Measurements from ENCODE around the gene ITGA2. TPM values are rescaled to one million over a fixed set of nuclear protein-coding genes. Genes with fewer than 3 reads are reported as not detected.

ITGA2 gene
- total RNA-seq, 1 experiment from 2014 or later: 11.6 TPM

GRCh38 chr5:53055365-53055764 is 66.2 kb downstream of the ITGA2 start:
- no peak for DNase-seq (ENCODE audit: low spot score)

DNA sequence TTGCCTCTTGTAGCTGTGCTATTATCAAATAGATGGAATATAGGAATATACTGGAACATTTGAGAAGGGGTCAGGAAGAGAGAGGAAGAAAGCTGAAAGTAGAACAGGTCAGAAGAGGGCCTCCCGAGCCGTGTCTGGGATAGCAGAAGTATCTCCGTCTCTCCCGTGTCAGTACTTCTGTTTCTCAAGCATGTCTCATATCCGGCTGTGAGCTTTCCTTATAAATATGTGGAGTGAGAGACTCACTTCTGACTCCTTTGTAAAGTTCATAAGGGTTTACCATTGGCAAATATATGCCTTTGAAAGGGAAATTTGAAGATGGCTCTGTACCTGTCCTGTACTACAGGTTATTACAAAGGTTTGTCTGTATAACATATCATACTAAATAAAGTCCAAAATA is 70.1 kb downstream of the ITGA2 start:
- no peak for DNase-seq (ENCODE audit: low spot score)

DNA sequence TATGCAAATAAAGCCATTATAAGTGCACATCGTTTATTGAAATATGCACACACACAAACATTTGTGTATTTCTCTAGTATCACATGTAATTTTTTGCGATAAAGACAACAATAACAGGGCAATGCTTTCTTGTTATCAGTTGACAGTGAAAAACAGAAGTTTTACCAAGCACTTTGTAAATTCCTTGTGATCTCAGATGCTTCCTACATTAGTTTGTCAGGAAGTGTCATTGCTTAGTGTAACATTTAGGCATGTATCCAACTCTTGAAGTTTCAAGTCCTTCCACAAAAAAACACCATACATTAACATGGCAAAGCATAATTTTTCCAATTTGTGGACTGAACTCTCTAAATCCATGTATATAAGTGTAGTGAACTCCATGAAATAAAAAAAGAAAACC is 74.0 kb downstream of the ITGA2 start:
- no peak for DNase-seq (ENCODE audit: low spot score)

DNA sequence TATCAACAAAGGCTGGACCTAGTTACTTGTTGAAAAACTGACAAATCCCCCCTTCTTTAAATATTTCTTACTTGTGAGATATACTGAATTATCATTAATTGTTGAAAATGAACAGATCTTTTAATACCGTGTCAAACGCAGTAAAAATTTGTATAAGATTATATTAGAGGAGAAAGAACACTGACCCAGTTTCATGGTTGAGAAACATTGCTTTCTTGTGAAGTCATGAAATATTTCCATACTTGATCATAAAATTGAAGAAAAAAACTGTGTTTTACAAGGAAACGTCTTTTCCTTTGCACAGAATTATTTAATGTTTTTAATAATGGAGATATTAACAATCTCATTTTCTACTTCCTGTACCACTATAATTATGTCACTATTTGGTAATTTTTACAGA is 74.6 kb downstream of the ITGA2 start:
- no peak for DNase-seq (ENCODE audit: low spot score)

DNA sequence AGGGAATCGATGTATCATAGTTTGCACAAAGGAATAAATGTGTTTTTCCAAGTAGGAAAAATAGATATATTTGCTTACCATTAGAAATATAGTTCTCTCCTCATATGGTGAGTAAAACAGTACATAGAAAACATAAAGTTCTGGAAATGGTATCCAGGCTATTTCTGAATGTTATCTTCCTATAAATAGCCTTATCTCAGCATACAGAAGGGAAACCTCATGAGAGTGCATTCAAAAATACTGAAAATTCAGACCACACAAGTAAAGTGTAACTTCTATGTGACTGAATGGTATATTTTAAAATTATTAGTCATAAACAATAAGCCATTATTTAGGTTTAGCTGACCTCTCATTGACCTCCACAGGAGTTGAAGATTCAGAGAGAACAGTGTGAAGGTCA is 76.9 kb downstream of the ITGA2 start:
- DNase-seq (ENCODE audit: low spot score): no peak

DNA sequence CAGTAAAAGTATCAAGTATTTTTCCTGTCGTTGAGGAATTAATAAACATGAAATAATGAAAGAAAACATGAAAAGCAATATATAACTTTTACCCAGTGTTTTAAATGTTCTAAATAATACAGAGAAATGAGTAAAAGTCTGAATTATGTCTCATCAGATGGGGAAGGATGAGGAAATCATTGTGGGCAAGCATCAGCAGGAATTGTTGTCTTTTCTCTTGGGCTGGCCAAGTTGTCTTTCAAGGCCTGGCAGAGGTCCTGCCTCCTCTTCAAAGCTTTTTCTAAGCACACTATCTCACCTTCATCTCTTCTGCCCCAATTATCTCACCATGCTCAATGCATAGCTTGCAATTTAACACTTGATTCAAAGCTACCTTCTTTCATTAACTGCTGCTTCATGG is 78.5 kb downstream of the ITGA2 start:
- DNase-seq (ENCODE audit: low spot score): no peak

- no peak for DNase-seq (ENCODE audit: low spot score)
These were observed 79.2 kb downstream of the ITGA2 start for GRCh38 chr5:53068291-53068836.

DNA sequence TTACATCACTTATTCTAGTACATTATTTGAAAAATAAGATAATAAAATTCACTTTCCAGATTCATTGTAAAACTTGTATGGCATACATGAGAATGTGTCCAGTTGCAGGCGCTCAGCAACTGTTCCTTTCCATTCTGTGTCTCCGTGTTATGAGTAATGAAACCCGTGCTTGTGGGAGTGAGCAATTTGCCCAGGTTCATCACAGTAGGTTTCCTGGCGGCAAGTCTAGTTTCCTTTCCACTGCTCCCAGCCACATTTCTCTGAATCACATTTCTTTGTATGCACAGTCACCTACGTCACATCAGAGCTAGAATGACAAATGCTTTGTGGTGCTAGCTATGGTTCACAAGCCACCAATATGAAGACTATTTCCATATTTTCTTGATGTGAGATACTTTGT is 80.5 kb downstream of the ITGA2 start:
- DNase-seq (ENCODE audit: low spot score): no peak

- DNase-seq (ENCODE audit: low spot score): no peak
These were observed 82.1 kb downstream of the ITGA2 start for GRCh38 chr5:53071298-53071697.

- no peak for DNase-seq (ENCODE audit: low spot score)
These were observed 82.6 kb downstream of the ITGA2 start for GRCh38 chr5:53071738-53072137.

- DNase-seq (ENCODE audit: low spot score): no peak
These were observed 84.2 kb downstream of the ITGA2 start for GRCh38 chr5:53073348-53073747.

GRCh38 chr5:53076014-53076583 is 86.9 kb downstream of the ITGA2 start:
- DNase-seq (ENCODE audit: low spot score): no peak

- no peak for DNase-seq (ENCODE audit: low spot score)
These were observed 91.1 kb downstream of the ITGA2 start for GRCh38 chr5:53080271-53080670.

DNA sequence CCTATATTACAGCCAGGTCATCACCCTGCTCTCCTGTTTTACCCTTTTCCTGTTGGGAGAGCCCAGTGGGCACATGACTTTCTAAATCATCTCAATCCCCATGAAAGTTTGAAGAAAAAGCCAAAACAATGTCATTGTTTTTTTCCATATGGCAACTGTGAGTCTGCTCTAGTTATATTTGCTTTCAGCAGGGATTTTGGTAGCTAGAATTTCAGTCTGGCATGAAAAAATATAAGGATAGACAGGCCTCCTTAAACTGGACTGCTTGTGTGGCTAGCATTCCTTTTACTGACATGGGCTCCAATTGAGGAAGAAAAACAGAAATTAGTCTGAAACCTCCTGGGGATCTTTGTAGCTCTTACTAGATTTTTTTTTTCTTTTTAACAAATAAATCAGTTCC is 94.8 kb downstream of the ITGA2 start:
- no peak for DNase-seq (ENCODE audit: low spot score)

- no peak for DNase-seq (ENCODE audit: low spot score)
These were observed 95.5 kb downstream of the ITGA2 start for GRCh38 chr5:53084546-53085255.

DNA sequence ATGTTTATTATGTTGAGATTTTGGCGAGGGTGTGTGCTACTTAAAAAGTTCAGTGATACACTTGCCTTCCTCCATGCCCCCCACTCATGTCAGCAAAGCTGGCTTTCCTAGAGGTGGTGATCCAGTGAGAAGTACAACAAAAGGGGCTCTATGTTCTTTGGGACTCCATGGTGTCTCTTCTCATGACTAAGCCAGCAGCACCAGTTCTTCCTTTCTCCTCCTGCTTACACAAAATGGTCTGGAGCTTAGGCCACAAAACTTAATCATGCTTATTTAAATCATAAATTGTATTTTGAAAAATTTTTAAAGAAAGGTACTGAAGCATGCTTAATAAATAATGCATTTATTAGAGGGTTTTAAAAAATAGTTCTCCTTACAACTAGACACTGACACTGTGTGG is 98.0 kb downstream of the ITGA2 start:
- no peak for DNase-seq (ENCODE audit: low spot score)

- no peak for DNase-seq (ENCODE audit: low spot score)
These were observed 98.5 kb downstream of the ITGA2 start for GRCh38 chr5:53087621-53088121.

DNA sequence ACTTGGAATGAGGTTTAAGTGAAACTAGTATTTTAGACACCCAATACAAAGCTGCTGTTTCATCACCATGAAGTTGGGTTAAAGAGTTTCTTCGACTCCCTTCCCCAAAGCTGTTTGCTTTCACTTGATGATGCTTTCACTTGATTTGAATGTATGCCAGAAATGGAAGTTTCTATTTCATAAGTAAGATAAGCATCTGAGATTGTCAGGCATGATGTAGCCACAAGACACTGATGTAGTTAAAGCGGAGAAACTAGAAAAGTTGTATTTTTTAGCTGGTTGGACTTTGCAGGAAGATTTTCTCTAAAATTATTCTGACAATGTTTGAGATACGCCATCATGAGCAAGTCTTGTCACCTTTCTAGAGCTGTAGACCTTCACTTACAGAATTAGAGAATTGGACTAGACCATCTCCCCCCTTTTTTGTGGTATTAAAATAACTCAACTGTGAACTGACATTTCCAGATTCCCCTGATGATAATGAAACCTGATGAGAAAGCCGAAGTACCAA is 100.4 kb downstream of the ITGA2 start:
- DNase-seq (ENCODE audit: low spot score): no peak

DNA sequence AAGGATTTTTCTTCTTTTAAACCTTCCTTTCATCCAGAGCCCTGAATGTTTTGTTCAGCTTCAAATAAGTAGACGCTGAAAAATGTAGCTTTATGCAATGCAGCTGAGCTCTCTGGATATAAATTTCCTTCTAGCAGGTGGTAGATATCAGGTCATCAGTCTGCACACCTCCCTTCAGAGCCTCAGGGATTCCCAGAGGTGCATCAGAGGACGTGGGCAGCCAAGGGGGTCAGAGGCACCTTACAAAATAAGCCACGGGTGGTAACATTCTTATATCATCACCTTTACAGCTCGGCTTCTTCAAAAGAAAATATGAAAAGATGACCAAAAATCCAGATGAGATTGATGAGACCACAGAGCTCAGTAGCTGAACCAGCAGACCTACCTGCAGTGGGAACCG is 101.1 kb downstream of the ITGA2 start:
- DNase-seq (ENCODE audit: low spot score): no peak

DNA sequence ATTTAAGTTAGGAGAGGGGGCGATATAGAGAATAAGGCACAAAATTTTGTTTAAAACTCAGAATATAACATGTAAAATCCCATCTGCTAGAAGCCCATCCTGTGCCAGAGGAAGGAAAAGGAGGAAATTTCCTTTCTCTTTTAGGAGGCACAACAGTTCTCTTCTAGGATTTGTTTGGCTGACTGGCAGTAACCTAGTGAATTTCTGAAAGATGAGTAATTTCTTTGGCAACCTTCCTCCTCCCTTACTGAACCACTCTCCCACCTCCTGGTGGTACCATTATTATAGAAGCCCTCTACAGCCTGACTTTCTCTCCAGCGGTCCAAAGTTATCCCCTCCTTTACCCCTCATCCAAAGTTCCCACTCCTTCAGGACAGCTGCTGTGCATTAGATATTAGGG is 102.1 kb downstream of the ITGA2 start:
- DNase-seq (ENCODE audit: low spot score): no peak

GRCh38 chr5:53092242-53092641 is 103.1 kb downstream of the ITGA2 start:
- no peak for DNase-seq (ENCODE audit: low spot score)

GRCh38 chr5:53095217-53095616 is 106.1 kb downstream of the ITGA2 start:
- no peak for DNase-seq (ENCODE audit: low spot score)

- DNase-seq (ENCODE audit: low spot score): peak; percentile 94
These were observed 106.9 kb downstream of the ITGA2 start for GRCh38 chr5:53095931-53096525.

Measured in HT-29 (cell line).